ENCODE measurements around the gene POTEH.
"Not testable (repeated sequence)": the region's sequence is repeated elsewhere in the genome, so short reads cannot be mapped to it uniquely, and the experiment has no call there.

Gene POTEH

DNA sequence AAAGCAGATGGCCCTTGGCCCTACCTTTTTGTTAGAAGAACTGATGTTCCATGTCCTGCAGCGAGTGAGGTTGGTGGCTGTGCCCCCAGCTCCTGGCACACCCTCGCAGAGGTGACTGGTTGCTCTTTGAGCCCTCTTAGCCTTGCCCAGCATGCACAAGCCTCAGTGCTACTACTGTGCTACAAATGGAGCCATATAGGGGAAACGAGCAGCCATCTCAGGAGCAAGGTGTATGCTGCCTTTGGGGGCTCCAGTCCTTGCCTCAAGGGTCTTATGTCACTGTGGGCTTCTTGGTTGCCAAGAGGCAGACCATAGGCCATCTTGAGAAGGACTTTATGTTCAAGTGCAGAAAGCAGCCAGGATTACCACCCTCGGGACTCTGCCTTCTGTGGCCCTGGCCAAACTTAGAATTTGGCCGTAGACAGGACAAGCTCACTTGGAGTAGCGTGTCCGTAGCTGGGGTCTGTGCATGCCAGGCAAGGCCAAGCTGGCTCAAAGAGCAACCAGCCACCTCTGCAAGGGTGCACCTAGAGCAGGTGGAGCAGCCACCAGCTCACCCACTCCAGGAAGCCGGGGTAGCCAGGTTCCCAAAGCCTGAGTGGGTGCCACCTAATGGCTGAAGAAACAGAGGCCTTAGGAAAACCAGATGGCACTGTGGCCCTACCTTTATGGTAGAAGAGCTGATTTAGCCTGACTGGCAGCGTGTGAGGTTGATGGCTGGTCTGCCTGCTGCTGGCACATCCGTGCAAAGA, 48.5 kb downstream of the POTEH start:
- not testable (repeated sequence) for DNase-seq (ENCODE audit: low spot score)

DNA sequence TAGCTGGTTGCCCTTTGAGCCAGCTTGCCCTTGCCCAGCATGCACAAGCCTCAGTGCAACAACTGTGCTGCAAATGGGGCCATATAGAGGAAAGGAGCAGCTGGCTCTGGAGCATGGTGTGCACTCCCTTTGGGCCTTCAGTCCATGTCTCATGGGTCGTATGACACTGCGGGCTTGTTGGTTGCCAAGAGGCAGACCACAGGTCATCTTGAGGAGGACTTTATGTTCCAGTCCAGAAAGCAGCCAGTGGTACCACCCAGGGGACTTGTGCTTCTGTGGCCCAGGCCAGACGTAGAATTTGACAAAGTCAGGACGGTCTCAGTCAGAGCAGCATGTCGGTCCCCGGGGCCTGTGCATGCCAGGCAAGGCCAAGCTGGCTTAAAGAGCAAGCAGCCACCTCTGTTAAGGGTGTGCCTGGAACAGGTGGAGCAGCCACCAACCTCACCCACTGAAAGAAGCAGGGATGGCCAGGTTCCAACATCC, 49.1 kb downstream of the POTEH start:
- not testable (repeated sequence) for DNase-seq (ENCODE audit: low spot score)

DNA sequence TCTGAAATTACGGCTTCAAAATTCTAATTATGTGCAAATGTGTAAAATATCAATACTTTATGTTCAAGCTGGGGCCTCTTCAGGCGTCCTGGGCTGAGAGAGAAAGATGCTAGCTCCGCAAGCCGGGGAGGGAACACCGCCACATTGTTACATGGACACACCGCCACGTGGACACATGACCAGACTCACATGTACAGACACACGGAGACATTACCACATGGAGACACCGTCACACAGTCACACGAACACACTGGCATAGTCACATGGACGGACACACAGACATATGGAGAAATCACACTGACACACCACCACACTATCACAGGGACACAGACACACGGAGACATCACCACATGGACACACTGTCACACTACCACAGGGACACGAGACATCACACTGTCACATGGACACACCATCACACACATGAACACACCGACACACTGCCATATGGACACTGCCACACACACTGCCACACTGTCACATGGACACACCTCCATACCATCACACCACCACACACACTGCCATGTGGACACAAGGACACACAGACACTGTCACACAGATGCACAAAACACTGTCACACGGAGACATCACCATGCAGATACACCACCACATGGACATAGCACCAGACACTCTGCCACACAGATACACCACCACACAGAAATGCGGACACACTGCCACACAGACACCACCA, 58.0 kb downstream of the POTEH start:
- DNase-seq (ENCODE audit: low spot score), result not testable (repeated sequence)

DNA sequence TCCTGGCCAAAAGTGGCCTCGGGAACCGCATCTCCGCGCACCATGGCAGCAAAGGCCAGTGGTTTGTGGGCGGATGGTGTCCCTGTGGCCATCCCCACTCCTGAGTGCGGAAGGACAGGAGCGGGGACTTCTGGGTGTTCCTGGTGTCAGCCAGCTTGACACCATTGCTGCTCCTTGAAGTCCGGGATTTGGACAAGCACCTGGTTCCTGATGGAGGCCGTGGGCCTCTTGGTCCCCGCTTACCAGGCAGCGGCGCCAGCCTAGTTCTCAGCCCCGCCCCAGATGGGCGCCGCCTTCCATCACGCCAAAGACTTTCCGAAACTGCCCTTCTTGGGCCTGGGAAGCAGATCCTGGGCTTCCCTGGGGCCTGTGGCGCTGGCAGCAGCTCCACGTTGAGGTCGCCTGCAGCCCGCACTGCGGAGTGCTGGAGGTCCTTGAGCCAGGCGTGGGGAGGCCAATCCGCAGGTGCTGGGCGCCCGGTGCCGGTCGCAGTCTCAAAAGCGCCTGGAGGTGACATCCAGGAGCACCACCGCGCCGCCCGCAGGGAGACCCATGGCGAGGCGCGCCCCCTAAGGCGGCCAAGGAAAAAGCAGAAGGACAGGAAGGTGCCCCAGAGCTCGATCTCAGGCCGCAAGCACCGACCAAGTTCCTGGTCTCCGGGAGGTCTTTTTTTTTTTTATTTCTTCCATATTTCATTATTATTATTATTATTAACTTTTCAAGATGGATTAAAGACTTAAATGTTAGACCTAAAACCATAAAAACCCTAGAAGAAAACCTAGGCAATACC, 59.5 kb downstream of the POTEH start:
- not testable (repeated sequence) for DNase-seq (ENCODE audit: low spot score)

DNA sequence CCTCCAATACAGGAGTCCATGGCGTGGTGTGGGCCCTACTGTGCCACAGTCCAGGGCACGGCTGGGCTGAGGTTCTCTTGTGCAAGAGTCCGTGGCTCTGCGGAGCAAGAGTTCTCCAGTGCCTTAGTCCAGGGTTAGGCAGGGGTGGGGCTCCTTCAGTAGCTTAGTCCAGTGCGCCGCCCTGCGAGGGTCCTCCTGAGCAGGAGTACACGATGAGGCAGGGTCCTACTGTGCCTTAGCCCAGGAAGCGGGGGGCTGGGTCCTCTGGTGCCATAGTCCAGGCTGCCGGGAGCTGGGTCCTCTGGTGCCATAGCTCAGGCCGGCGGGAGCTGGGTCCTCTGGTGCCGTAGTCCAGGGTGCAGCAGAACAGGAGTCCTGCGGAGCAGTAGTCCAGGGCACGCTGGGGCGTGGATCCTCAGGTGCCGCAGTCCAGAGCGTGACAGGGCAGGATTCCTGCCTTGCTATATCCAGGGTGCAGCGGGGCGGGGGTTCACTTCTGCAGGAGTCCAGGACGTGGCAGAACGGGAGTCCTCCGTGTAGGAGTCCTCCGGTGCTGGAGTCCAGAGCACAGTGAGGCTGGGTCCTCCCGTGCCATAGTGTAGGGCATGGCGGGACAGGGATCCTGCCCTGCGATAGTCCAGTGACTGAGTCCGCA, 69.7 kb downstream of the POTEH start:
- DNase-seq (ENCODE audit: low spot score), result not testable (repeated sequence)

DNA sequence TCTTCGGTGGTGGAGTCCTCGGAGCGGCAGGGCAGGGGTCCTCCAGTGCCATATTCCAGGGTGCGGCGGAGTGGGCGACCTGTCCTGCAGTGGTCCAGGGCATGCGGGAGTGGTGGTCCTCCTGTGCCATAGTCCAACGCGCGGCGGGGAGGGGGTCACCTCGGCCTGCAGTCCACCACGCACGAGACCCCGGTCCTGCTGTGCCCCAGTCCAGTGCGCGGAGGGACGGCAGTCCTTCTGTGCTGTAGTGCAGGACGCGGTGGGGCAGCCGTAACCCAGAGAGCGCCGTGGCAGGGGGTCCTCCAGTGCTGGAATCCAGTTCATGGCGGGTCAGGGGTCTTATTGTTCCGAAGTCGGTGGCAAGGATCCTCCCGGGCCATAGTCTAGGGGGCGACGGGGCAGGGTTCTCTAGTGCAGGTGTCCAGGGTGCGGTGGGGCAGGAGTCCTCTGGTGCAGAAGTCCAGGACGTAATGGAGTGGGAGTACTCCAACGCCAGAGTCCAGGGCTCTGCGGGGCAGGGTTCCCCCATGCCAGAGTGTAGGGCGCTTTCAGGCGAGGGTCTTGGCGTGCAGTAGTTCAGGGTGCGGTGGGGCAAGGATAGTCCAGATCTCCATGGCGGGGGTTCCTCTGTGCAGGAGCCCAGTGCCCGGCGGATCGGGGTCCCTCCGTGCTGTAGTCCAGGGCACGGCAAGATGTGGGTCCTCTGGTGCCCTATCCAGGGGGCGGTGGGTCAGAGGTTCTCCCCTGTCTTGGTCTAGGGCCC, 70.7 kb downstream of the POTEH start:
- not testable (repeated sequence) for DNase-seq (ENCODE audit: low spot score)

DNA sequence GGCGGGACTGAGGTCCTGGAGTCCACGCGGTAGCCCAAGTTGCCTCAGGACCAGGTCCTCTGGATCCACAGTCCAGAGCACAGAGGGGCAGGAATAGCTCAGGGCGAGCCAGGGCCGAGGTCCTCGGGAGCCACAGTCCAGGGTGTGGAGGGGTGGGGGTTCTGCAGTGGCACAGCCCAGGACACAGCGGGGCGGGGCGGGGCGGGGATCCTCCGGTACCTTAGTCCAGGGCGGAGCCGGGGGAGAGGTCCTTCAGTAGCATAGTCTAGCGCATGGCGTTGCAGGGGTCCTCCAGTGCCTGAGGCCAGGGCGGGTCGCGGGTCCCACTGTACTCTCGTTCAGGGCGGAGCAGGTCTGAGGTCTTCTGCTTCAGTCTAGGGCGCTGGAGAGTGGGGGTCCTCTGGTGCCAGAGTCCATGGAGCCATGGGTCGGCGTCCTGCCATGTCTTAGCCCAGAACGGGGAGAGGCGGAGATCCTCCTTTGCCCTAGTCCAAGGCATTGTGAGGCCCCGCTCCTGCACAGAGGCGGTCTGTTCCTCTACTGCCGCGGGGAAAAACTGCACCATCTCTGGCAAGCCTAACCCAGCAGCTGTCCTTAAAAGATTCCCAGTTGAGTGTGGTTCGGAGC, 71.4 kb downstream of the POTEH start:
- not testable (repeated sequence) for DNase-seq (ENCODE audit: low spot score)

DNA sequence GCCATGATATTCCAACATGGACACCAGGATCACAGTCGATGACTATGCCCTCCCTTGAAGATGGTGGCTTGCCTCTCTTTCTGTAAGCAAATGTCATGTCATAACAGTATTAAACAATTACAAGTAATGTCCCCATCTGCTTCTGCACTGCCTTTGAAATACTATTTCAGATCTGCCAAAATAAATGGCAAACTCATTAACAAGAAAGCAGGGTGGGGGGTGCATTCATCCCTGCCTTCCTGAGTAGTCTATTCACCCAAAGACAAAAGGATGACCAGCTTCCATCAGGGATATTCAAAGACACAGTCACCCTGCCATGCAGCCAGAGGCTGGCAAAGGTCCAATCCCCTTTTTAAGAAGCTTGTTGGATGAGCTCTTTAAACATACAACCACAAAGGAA, 73.7 kb downstream of the POTEH start:
- DNase-seq (ENCODE audit: low spot score), result not testable (repeated sequence)
